ENCODE measurements around the gene SCD5.

Gene SCD5

DNA sequence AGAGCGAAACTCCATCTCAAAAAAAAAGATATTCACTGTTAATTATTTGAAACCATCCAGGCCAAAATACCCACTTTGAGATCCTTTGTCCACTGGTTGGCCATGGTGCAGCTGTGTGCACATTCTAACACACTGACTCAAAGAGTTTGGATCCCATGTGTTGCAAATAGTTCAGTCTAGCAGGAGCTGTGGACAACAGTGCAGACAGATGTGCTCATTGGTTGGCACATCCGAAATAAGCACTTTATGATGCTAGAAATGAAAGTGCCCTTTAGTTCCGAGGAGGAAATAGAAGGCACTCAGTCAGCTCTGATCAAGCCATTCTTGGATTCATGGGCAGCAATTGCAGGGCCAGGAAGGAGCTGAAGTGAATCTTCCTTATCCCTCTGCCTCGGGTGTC, 173.8 kb downstream of the SCD5 start:
- no peak for DNase-seq

DNA sequence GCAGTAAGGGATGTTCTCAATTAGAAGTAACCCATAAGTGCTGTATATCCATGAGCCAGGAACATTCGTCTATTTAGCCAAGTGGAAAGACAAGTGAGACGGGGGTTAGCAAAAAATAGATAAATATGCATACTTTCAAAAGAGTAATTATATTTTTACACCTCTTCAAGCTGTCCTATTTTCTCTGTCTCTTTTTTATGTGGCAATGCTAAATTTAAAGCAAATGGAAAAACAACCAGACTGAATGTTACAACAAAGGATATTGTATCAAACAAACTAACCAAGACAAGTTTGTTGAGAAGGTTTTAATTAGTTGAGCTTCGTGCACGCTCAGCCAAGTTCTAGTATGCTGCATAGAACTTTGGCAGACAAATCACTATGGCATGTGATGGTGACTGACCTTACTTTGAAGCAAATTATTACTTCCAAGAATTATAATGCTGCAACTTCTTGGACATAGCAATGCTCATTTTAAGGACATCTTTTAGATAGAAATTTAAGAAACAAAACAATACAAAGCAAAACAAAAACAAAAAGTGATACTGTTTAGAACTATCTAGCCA, 175.4 kb downstream of the SCD5 start:
- no peak for DNase-seq

DNA sequence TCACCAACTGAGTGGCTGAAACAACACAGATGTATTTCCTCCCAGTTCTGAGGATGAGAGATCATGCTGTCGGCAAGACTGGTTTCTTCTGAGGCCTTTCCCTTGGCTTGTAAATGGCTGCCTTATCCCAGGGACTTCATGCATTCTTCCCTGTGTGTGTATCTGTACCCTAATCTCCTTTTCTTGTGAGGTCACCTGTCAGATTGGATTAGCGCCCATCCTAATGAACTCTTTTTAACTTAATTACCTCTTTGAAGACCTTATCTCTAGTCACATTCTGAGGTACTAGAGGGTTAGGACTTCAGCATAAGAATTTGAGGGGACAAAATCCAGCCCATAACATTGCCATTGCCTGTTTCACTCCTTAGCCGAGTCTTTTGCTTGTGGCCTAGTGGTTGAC, 177.3 kb downstream of the SCD5 start:
- DNase-seq: no peak

DNA sequence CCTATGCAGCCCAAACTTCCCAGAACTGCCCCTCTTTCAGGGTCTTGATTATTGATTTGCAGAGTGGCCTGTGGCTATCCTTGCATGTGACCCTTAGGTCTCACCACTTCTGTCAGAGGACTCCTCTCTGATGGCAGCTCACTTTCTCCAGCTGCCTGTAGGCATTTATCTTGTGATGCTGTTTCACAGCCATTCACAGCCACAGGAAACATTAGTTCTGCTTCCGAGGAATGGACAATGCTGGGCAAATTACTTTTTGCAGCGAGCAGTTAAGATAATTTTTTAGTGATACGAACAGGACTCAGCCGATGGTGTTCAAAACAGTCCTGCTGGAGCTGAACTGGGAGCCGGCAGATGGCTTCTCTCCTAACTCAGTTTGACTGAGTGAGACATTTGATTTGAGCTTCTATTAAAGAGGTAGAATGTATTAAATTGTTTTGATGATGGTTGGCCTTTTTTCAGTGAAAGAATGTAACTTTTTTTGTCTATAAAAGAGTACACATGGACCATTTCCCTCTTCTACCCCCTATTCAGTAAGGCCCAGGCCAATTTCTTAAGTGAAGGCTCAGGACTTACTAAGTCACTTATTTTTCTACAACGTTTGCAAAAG, 178.4 kb downstream of the SCD5 start:
- no peak for DNase-seq

DNA sequence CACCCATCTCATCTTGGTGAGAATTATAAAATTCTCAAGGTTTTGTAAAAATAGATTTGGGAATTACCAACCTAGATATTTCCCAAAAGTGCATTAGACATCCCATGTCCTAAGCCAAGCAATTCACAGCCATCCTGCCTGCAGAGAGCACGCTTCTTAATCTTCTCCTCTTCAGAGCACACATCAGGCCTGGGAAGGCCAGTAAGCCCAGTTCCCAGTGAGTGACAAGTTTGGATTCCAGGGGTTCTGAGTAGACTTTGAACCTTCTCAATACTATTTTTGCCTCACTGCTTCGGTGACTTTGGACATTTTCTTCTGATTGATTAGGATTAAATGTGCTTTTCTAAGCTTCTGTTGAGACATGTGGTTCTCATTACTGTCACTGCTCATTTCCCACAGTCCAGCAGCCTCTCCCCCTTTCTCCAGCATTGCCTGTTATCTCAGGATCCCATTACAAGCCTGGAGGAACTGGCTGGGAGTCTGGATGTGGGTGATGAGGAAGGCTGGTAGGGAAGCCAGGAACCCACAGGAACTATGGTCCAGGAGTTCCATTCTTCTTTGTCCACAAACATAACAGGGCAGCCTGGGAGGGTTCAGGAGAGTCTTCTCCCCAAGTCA, 180.4 kb downstream of the SCD5 start:
- no peak for DNase-seq

DNA sequence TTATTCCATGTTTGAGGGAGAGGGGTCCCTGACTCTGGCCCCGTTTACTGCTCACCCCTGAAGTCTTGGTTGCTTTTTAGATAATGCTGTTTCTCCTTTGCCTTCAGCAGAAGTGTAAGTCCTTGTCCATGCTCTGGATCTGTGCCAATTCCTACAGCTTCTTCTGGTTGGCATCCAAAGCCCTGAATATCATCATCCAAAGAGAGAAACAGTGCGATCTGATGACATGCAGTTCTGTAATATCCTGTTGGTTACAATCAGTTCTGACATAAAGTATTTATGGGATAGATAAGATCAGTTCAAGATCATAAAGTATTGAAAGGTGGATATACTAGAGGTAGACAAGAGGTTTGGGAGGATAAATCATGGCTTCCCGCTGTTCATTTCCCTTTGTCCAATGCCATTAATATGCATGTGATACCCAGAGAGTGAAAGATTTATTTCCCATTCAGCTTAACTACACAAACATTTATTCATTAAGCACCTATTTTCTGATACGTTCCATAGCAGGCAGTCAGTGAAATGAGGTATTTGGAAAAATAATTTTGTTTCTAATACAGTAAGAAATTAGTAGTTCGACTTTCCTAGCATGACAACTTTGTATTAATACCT, 183.7 kb downstream of the SCD5 start:
- DNase-seq: no peak

DNA sequence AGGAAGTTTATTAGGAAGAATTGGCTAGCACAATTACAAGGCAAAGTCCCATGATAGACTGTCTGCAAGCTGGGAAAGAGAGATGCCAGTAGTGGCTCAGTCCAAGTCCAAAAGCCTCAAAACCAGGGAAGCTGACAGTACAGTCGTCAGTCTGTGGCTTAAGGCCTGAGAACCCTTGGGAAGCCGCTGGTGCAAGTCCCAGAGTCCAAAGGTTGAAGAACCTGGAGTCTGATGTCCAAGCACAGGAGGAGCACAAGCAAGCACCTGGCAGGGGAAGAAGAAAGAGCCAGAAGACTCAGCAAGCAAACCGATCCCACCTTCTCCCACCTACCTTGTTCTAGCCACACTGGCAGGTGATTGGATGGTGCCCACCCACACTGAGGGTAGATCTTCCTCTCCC, 185.5 kb downstream of the SCD5 start:
- DNase-seq: no peak

DNA sequence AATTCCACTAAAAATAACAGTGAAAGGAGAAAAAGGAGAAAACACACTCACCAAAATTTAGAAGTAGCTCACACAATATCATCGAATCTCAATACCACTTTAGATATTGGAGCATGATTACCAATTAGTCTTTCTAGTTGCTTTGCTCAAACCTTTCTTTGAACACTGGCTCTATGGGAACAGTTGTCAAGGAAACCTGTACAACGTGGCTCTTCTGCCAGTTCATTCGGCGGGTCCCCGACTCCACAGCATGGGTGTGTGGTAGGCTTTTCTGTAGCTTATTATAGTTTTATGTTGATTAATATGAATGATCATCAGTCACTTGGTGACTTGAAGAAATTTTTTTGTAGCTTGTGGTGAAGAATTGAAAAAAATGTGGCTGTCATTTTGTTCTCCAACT, 186.6 kb downstream of the SCD5 start:
- DNase-seq: no peak

DNA sequence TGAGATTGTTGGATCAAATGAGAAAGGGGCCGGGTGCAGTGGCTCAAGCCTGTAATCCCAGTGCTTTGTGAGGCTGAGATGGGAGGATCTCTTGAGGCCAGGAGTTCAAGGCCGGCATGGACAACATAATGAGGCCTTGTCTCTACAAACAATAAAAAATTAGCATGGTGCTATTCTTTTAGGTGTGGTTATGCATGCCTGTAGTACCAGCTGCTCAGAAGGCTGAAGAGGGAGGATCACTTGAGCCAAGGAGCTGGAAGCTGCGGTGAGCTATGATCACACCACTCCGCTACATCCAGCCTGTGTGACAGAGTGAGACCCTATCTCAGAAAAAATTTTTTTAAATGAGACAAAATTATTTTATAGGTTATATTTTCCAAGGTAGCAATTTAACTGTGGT, 187.1 kb downstream of the SCD5 start:
- DNase-seq: no peak

DNA sequence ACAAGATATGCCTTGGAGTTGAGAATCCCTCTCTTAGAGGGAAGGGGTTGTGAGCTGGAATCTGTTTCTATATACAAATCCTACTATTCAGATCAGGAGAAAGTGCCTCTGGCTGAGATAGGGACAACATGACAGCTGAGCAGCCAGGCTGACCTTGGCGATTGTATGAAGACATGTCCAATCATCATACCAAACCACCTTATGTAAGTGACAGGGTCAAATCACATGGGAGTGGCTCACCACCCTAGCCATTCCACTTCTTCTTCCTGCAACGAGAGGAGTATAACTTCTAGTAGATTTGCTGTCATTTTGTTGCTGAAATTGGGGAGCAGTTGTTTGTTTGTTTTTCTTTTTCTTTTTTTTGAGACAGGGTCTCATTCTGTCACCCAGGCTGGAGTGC, 188.6 kb downstream of the SCD5 start:
- DNase-seq: no peak

DNA sequence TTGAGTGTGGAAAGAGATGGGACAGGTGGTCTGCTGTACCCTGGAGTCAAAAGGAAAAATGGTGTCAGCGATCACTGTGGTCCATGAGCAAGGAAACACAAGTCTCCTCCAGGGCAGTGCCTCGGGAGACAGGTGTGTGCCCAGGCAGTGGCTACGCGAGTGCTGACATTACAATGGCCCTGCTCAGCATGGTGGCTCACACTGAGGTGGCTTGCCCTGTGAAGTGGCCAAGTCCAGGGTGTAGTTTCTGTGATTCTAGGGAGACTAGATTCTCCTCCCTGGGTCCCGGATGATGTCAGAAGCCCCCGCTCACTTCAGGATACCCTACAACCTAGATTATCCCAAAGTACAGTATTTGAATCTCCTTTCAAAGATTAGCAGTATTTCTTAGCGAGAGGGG, 192.0 kb downstream of the SCD5 start:
- DNase-seq: no peak

DNA sequence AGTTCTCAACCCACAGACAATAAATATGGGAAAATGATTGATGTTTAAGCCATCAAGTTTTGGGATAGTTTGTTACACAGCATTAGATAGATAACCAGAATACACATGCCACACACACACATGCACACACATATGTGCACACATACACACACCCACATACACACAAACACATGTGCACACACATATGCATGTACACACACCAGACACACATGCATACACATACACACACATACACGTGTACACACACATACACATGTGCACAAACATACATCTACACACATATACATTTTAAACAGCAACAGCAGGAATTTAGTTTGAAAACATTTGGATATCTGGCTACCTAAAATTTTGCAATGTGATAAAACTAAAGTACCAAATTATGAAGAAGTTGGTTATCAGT, 194.1 kb downstream of the SCD5 start:
- DNase-seq: no peak

DNA sequence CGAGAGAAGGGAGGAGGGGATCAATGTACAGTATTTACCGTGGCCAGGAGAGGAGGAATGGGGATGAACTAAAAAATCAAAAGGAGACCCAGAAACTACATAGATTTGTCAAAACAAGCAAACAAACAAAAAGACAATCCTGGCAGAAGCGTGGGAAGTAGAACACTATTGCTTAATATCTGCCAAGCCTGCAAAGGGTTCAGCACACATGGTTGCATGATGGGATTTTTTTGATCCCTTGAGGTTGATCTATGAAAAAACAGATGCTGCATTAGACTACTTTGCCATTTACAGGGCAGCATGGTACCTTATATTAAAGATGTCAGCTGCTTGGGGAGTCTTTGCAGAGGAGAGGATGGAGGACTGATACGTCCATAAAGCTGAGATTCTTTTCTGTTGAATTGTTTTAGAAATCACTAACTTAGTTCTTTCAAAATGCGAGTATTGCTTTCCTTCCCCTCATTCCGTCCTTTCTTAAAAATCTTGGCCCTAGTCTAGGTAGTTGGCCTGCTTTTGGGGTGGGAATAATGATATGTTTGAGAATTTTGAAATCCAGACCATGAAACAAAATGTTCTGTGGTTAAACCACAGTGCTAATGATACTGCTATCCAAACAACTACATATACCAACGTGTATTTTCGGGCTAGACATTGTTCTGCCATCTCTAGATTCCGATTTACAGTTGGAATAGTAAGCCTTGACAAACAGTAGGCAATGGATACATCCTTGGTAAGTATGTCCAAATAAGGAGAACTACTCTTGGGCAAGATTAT, 197.2 kb downstream of the SCD5 start:
- DNase-seq: no peak

DNA sequence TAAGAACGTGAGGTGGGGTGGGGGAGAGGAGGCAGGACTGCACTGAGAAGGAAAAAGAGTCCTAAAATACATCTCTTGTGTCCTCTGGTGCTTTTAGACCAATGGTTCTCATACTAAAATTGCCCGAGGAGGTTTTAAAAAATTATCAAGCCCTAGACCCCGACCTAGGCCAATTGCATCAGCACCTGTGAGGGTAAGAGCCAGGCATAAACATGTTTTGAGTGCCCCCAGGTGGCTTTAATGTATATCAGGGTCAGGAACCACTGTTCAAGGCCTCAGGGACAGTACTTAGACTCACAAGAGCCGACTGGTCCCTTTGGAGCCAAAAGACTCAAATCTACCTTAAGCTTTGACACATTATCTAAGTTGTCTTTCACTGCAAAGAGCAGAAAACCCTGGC, 199.3 kb downstream of the SCD5 start:
- DNase-seq: no peak

DNA sequence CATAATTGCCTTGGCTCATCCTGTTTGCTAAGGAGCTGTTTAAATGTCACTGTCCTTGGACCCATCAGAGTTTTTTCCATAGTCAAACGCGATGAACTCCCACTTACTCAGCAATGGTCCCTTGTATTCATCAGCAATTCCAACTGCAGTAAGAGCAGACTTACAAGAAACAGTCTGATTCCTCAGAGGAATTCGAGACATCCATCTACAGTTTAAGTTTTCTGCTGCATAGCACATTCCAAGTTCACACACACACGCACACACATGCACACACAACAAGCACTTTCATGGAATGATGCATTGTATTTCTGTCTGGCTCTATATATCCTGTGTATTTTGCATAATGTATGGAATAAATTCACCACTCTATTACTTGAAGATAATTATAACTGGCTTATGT, 204.1 kb downstream of the SCD5 start:
- DNase-seq: no peak

DNA sequence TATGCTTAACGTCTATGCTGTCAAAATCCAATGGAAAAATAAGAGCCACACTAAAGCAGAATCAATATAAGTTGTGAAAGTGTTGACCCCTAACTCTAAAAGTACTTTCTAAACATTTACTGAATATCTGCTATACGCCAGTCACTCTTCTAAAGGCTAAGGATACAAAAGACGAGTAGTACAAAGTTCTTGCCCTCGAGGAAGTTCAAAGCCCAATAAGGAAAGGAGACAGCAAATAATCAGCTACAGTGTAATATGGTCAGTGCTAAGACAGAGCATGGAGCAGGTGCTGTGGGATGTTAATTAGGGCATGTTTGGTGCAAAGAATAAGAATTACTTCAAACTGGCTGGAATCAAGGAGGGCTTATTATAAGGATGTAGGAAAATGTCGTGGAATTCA, 205.2 kb downstream of the SCD5 start:
- DNase-seq: no peak

DNA sequence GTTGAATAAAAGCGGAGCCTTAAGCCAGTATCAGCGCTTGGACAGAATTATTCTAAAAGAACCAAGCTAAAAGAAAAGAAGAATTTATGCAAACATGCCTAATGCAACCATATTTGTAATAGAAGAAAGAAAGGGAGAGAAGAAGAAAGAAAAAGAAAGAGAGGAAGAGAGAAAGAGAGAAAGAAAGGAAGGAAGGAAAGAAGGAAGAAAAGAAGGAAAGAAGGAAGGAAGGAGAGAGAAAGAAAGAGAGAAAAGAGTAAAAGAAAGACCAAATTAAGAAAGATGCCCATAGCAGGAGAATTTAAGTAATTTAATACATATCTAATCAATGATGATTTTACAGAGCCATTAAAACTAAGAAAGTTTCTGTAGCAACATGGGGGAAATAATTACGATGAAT, 206.0 kb downstream of the SCD5 start:
- no peak for DNase-seq

DNA sequence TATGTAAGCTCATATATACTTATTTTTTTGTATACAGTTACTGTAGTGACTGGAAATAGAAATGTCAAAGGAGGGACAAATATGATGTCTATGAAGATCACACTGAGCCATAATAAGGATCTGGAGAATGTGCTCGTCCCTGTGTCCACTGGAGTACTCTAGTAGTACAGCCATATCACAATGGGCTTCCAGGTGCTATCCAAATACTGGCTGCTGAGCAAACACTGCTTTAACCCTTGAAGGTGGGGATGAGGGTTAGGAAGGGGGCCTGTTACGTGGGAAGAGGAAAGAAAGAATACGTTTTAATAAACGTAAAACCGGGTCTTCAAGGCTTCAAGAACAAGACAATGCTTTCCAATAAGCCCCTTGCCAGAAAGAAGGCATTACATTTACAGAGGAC, 207.0 kb downstream of the SCD5 start:
- DNase-seq: no peak

DNA sequence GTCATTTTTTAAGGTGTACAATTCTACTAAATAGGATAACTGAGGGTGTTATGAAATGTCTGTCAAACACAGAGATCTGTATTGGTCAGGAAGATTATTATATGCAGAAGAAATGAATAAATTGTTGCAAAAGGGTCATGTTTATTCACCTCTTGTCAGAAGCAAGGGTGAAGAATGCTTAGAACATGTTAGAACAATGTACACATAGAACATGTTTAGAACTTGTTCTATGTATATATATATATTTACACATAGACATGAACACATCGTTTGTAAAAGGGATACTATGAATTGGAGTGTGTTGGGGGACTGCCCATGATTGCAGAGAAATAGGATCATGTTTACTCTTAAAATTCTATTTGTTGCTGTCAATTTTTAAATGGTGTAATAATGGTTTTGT, 208.8 kb downstream of the SCD5 start:
- no peak for DNase-seq

DNA sequence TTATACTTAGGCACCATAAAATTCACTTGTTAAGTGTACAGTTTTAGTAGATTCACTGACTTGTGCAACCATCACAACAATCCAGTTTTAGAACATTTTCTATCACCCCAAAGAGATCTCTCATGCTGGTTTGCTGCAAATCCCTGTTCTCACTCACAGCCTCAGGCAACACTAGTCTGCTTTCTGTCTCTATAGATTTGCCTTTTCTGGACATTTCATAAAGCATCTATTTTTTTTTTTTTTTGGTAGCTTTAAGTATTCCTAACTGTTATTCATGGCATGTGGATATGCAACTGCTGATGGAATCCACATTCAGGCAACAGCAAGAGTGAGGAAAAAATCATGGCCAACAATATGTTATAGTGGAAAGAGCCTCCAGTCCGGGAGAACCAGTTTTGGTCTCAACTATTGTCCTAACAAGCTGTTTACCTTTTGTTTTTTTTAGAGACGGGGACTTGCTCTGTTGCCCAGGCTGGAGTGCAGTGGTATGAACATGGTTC, 209.8 kb downstream of the SCD5 start:
- DNase-seq: no peak

DNA sequence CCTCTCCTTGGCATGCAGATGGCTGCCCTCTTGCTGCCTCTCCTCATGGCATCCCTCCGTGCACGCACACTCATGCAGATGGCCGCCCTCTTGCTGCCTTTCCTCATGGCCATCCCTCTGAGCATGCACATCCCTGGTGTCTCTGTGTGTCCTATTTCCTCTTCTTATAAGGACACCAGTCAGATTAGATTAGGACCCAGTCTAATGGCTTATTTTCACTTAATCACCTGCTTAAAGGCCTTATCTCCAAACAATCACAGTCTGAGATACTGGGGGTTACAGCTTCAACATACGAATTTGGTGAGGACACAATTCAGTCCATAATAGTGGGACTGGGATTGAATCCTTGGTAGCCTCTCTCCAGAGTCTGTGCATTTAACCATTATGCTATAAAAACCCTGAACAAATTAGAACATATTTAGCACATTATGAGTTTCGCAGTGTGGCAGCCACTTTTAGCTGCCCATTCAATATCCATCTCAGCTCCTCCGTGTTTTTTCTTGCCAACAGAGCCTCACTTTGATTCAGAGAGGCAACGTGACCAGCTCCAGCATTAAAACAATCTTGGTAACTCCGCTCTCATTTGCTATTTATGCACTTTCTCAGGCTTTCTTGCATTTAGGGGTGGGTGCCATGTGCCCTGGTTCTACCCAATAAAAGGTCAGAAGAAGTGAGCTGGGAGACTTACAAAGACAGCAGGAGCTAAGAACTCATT, 210.6 kb downstream of the SCD5 start:
- no peak for DNase-seq

DNA sequence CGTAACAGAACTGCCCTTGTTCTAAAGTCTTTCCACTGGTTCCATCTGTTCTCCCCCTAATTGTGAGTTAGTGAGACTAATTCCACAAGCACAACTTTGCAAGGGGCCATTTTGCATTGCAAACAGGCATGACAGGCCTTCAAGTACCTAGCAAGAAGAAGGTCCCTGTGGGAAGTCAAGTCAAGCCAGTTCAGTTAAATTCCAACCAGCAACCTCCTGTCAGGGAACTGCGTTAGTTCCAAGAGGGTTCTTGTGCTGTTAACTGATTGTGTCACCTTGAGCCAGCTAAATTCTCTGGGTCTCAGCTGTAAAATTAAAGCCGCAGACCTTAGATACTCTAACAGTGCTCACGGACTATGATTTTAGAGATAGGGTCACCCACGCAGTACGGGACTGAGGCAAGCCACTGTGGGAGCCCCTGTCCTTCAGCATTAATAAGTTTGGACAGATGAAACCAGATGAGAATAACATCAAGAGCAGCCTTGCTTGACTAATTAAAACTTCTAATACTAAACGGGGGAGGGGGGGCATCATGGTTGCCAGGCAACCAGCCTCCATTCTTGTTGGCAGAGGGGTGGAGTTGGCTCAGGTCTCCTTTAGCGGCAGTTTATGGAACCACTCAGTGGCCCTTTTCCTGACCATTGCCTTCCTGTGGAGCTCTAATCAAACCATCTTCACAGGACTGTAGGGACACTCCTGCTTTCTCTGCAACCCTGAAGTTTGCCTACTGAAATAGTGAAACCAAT, 212.7 kb downstream of the SCD5 start:
- DNase-seq: no peak
